NCI-H345 treated with DMSO at 0.1 percent for 48 hours (cell line): ENCODE measurements around the gene KLC1.
"Not testable (repeated sequence)": the region's sequence is repeated elsewhere in the genome, so short reads cannot be mapped to it uniquely, and the experiment has no call there.

Experiments used
- DNase-seq: peaks from one replicate; lab custom pipeline; 2025; ENCODE audit not compliant: unreplicated experiment; lab: John Stamatoyannopoulos, UW

KLC1 gene

GRCh38 chr14:103628684-103629502 is at the start of gene KLC1:
Gene KLC1 (plus strand): TSS chr14:103629211. CDS start chr14:103654565, 25,354 bp downstream.
- peak; percentile 21 for DNase-seq

- DNase-seq, result no peak
These were observed 47.8 kb upstream of the KLC1 start for GRCh38 chr14:103581206-103581605.

GRCh38 chr14:103581954-103582703 is 46.9 kb upstream of the KLC1 start:
- DNase-seq, result no peak

- DNase-seq, result no peak
These were observed 44.6 kb upstream of the KLC1 start for GRCh38 chr14:103584326-103584915.

GRCh38 chr14:103593577-103593976 is 35.4 kb upstream of the KLC1 start:
- no peak for DNase-seq

GRCh38 chr14:103594265-103594664 is 34.7 kb upstream of the KLC1 start:
- peak; percentile 59 for DNase-seq

- DNase-seq, result no peak
These were observed 31.2 kb upstream of the KLC1 start for GRCh38 chr14:103597623-103598377.

- no peak for DNase-seq
These were observed 28.5 kb upstream of the KLC1 start for GRCh38 chr14:103600503-103600902.

- no peak for DNase-seq
These were observed 24.4 kb upstream of the KLC1 start for GRCh38 chr14:103604620-103605019.

- peak; percentile 44 for DNase-seq
These were observed 21.9 kb upstream of the KLC1 start for GRCh38 chr14:103606963-103607668.

- DNase-seq, result no peak
These were observed 21.2 kb upstream of the KLC1 start for GRCh38 chr14:103607822-103608221.

GRCh38 chr14:103609081-103609480 is 19.9 kb upstream of the KLC1 start:
- DNase-seq, result not testable (repeated sequence)

- DNase-seq, result no peak
These were observed 17.8 kb upstream of the KLC1 start for GRCh38 chr14:103611215-103611614.

GRCh38 chr14:103613517-103613916 is 15.5 kb upstream of the KLC1 start:
- DNase-seq, result no peak

GRCh38 chr14:103616635-103617300 is 12.2 kb upstream of the KLC1 start:
- DNase-seq, result no peak

- no peak for DNase-seq
These were observed 10.0 kb upstream of the KLC1 start for GRCh38 chr14:103619057-103619456.

GRCh38 chr14:103621860-103622259 is 7.2 kb upstream of the KLC1 start:
- no peak for DNase-seq

- no peak for DNase-seq
These were observed 5.7 kb upstream of the KLC1 start for GRCh38 chr14:103623308-103623707.

- no peak for DNase-seq
These were observed 5.0 kb upstream of the KLC1 start for GRCh38 chr14:103623883-103624482.

- no peak for DNase-seq
These were observed 4.2 kb upstream of the KLC1 start for GRCh38 chr14:103624860-103625259.
